Measurements from ENCODE around the gene GET4.

DNA sequence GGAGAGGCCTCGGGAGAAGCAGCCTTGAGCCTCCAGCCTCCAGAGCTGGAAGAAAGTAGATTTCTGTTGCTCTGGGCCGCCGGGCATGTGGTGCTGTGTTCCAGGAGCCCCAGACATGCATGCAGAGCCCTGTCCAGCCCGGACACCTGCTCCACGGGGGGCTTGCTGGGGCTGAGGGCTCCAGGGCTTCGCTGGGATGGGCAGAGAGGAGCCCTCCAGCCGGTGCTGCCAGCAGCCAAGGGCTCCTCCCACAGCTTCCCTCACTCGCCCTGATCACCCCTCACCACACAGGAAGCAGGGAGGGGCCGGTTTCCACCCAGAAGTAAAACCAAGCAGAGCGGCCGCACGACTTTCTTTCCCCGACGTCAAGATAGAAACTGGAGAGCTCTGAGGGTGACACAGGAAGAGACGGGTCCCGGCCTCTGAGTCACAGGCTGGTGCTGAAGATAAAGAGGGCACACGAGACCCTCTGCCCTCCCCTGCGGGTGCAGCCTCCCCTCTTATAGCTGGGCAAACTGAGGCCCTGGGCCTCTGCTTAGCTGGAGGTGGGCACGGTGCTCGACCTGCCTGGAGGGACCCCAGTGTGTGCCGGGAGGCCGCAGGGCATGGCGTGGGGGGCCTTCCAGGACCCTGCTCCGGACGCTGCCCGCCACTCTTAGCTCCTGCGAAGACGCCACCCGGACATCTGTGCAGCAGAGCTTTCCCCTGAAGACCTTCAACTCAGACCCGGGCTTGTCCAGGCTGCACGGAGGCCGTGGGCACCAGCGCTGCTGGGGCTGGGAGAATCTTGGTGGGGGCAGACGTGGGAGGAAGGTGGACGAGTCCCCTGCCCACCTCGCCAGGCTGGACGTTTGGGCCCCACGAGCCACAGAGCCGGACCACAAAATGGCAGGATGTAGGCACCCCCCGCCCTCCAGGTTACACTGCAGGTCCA is 47.0 kb downstream of the GET4 start:
- TF ChIP-seq EZH2phosphoT487 (IDR thresholded peaks at IDR 0.05; ENCODE audit: insufficient read depth, low read depth) (no peak), EZH2 (IDR thresholded peaks at IDR 0.05; ENCODE audit: insufficient read depth, poor library complexity, severe bottlenecking) (no peak)
